A549 (cell line): ENCODE measurements around the gene PDIA5. TPM values are rescaled to one million over a fixed set of nuclear protein-coding genes. Genes with fewer than 3 reads are reported as not detected.

Experiments used
- ATAC-seq, 2 experiments: fragments of 200-7000 bp in 1 of 2; fragments of >200 bp in 1 of 2; cut with Nextera tagmentation in 1 of 2; cut with Tn5 transposase in 1 of 2; 3 replicates each; pipeline versions ENCODE4 v1.8.0 to v1.9.1; 2018 to 2020; ENCODE audit warnings: mild to moderate bottlenecking in 1 of 2, moderate library complexity in 1 of 2
- CTCF ChIA-PET: fragments of 300-600 bp; sonication (Branson Sonifier 250); formaldehyde crosslinking; extraction: SDS; loops from one replicate; lab custom pipeline; 2021; ENCODE audit warnings: antibody characterized with exemption, inconsistent platforms; lab: Yijun Ruan, JAX
- POLR2A ChIA-PET: fragments of 350-600 bp; formaldehyde crosslinking; extraction: SDS; loops from one replicate; lab custom pipeline; 2021; ENCODE audit warnings: antibody characterized with exemption, inconsistent platforms; lab: Yijun Ruan, JAX
- DNase-seq, 2 experiments: peaks; one replicate each; pipeline versions ENCODE4 v3.0.0 to v3.0.0-alpha.2; 2011 to 2016; ENCODE audit warnings: low read depth in 1 of 2, low spot score in 1 of 2
- FAIRE-seq: peaks from 2 replicates; lab custom pipeline; 2011; peaks lifted over from hg19 to GRCh38; lab: Jason Lieb, UNC
- H3K27ac ChIP-seq, 2 experiments: fragments of >200 bp; sonication (Bioruptor Twin); formaldehyde crosslinking; 3 replicates each; pipeline ENCODE4 v1.5.1; 2016 to 2017
- H3K4me1 ChIP-seq: fragments of >200 bp; sonication (Bioruptor Twin); formaldehyde crosslinking; 3 replicates; pipeline ENCODE4 v1.6.1; 2016
- H3K4me2 ChIP-seq: fragments of >200 bp; sonication (Bioruptor Twin); formaldehyde crosslinking; 3 replicates; pipeline ENCODE4 v1.6.1; 2016
- H3K4me3 ChIP-seq: fragments of >200 bp; sonication (Bioruptor Twin); formaldehyde crosslinking; 3 replicates; pipeline ENCODE4 v1.5.1; 2016
- H3K9me3 ChIP-seq: fragments of >200 bp; sonication (Bioruptor Twin); formaldehyde crosslinking; 3 replicates; pipeline ENCODE4 v1.6.1; 2016
- CBX8 ChIP-seq: fragments of 200-600 bp; sonication (generic); IDR thresholded peaks from 2 replicates; pipeline ENCODE4 v1.6.1; 2016
- EP300 ChIP-seq, 2 experiments: fragments of >200 bp; sonication (Bioruptor Twin); formaldehyde crosslinking; IDR thresholded peaks; 2 replicates in 1 of 2; 3 replicates in 1 of 2; pipeline ENCODE4 v1.6.1; 2016 to 2017
- FOSB ChIP-seq: fragments of 250-450 bp; sonication (Bioruptor Pico); IDR thresholded peaks from 2 replicates; pipeline ENCODE4 v1.5.0; 2020; ENCODE audit warnings: mild to moderate bottlenecking, moderate library complexity
- HDAC2 ChIP-seq: fragments of 200-600 bp; sonication (generic); IDR thresholded peaks from 2 replicates; pipeline ENCODE4 v1.6.1; 2016
- HEYL ChIP-seq: fragments of 250-450 bp; sonication (Bioruptor Pico); IDR thresholded peaks from 2 replicates; pipeline ENCODE4 v1.8.0; 2021; ENCODE audit warnings: mild to moderate bottlenecking, moderate library complexity
- HOXB5 ChIP-seq: fragments of 250-450 bp; sonication (Bioruptor Pico); IDR thresholded peaks from 2 replicates; pipeline ENCODE4 v1.5.0; 2020; ENCODE audit warnings: mild to moderate bottlenecking, moderate library complexity
- NPAS2 ChIP-seq: fragments of 250-450 bp; sonication (Bioruptor Pico); IDR thresholded peaks from 2 replicates; pipeline ENCODE4 v1.8.0; 2022; ENCODE audit warnings: mild to moderate bottlenecking, moderate library complexity, borderline replicate concordance
- NR3C1 ChIP-seq: fragments of >200 bp; sonication (Bioruptor Twin); formaldehyde crosslinking; IDR thresholded peaks from 3 replicates; pipeline ENCODE4 v1.6.1; 2017
- PHF8 ChIP-seq: fragments of 200-600 bp; sonication (generic); IDR thresholded peaks from 2 replicates; pipeline ENCODE4 v1.6.1; 2016; ENCODE audit warnings: low read depth, mild to moderate bottlenecking, antibody characterized with exemption, moderate library complexity, borderline replicate concordance
- RAD21 ChIP-seq, 2 experiments: fragments of >200 bp in 1 of 2; sonication (Bioruptor Twin) in 1 of 2; formaldehyde crosslinking in 1 of 2; IDR thresholded peaks in 1 of 2; conservative IDR thresholded peaks in 1 of 2; 2 replicates in 1 of 2; 3 replicates in 1 of 2; pipeline ENCODE4 v1.6.1; 2012 to 2018; ENCODE audit warnings: inconsistent platforms in 1 of 2
- RCOR1 ChIP-seq: fragments of 150-350 bp; IDR thresholded peaks from 2 replicates; pipeline ENCODE4 v1.6.1; 2014; ENCODE audit warnings: antibody characterized with exemption, low read length, low read depth
- RFX5 ChIP-seq: fragments of 450-650 bp; IDR thresholded peaks from 2 replicates; pipeline ENCODE4 v1.7.1; 2014; ENCODE audit warnings: antibody characterized with exemption, mild to moderate bottlenecking, moderate library complexity
- SREBF2 ChIP-seq: fragments of 450-650 bp; IDR thresholded peaks from 2 replicates; pipeline ENCODE4 v1.6.1; 2014; ENCODE audit warnings: mild to moderate bottlenecking, moderate library complexity
- ZNF302 ChIP-seq: fragments of 250-450 bp; sonication (Bioruptor Pico); IDR thresholded peaks from 2 replicates; pipeline ENCODE4 v1.9.0; 2021; ENCODE audit warnings: inconsistent platforms, mild to moderate bottlenecking, moderate library complexity
- WGBS: methylation state at CpG from one replicate; pipeline ENCODE4 v1.1.6; 2017; ENCODE audit errors: missing lambda C conversion rate; 5-methylcytosine and 5-hydroxymethylcytosine counted together
- polyA plus RNA-seq, 4 experiments: library from polyadenylated mRNA; depleted of rRNA in 3 of 4; stranded (reverse); fragments of >200 nt; fragmentation: RNase III in 1 of 4; extraction: RNeasy Plus Mini Kit Qiagen cat#74134 plus additional on column Dnase treatment in 1 of 4; gene quantifications; 2 replicates in 3 of 4; 3 replicates in 1 of 4; pipeline ENCODE4 v1.2.3, GENCODE V29; 2011 to 2017
- TF ChIP-seq, protein P1 (sequence below): fragments of 450-650 bp; IDR thresholded peaks from 2 replicates; pipeline ENCODE4 v1.6.1; 2014; ENCODE audit warnings: antibody characterized with exemption
- TF ChIP-seq, protein P2 (sequence below): IDR thresholded peaks from 2 replicates; pipeline ENCODE4 v1.6.1; 2012

PDIA5 gene
- polyA plus RNA-seq, 2 of the 4 experiments (the other 2 are of a cell fraction) = 17.5 to 28.1 TPM

- ChIA-PET CTCF (interaction anchor here (1.1 to 2.0 kb wide), 4 partner anchors 9 to 36 kb away, joined by 3 to 6 read pairs (median 4); no protein-coding TSS in a partner anchor), POLR2A (no interaction called here)
- TF ChIP-seq RFX5 (no peak), ZNF302 (no peak), HDAC2 (no peak), NPAS2 (no peak), HEYL (CRISPR knock-in tag) (no peak), PHF8 (no peak), HOXB5 (CRISPR knock-in tag) (no peak), SREBF2 (no peak), EP300 (IDR thresholded peaks at IDR 0.05) (no peak)
- no peak for FAIRE-seq
- Histone ChIP-seq H3K4me3 (no peak overlapping the region), H3K9me3 (no peaks in the 10 kb centered on the region), H3K27ac (no peak overlapping the region), H3K4me1 (peaks cover 13% of the 10 kb centered on the region), H3K4me2 (no peak overlapping the region)
- ATAC-seq = no peak
- WGBS = 84% methylated on average over 4 of the region's 4 CpGs
- no peak for DNase-seq
Measured at GRCh38 chr3:123064506-123064905, 2.3 kb upstream of the PDIA5 start.

DNA sequence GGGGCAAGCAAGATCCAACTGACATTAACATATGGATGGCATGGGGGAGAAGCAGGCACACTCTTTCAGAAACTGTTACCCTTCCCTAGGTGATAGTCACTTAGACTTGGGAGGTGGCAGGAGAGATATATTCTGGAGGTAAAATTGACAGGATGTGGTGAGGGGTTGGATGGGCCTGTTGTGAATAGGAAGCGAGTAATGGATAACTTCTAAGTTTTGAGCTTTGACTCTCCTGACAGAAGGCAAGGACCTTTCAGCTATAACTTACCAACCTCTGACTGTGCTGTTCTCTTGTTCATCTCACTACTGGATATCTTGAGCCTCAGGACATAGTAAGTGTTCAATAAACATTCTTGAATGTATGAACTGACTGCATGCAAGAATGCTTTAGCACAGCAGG is 1.9 kb upstream of the PDIA5 start:
- no peak for ATAC-seq
- no peak overlapping the region for H3K4me2 ChIP-seq
- TF ChIP-seq PHF8 = no peak
- no peak for TF ChIP-seq CBX8
- TF ChIP-seq RCOR1 = no peak
- TF ChIP-seq NR3C1 = no peak
- WGBS = 38% methylated on average over 1 of the region's 1 CpG
- H3K9me3 ChIP-seq = no peaks in the 10 kb centered on the region
- ChIA-PET CTCF (interaction anchor here (1.2 to 2.0 kb wide), 3 partner anchors 8 to 14 kb away, joined by 3 to 6 read pairs (median 4); no protein-coding TSS in a partner anchor), POLR2A (no interaction called here)
- H3K4me1 ChIP-seq = peaks cover 13% of the 10 kb centered on the region
- no peak for FAIRE-seq
- no peak for DNase-seq
- no peak overlapping the region for H3K27ac ChIP-seq
- H3K4me3 ChIP-seq = no peak overlapping the region

DNA sequence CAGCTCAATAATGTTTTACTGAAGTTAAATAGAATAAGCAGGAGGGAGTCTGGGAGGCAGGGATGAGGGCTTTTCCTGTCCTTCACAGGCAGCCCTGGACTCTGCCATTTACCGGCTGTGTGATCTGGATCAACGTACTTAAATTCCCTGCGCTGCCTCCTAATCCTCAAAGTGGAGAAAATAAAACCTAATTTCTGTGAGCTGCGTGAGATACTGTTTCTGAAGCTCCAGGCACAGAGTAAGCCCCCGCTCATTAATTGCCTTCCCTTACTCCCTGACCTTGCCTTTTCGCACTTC is 278 bp upstream of the PDIA5 start:
- DNase-seq (no peak), ATAC-seq (peak in 1 of 2 experiments; percentile 8; a peak in 3 of 6 replicates), FAIRE-seq (no peak)
- POLR2A ChIA-PET = interaction anchor here (0.9 kb wide), 1 partner anchor 651 kb away, joined by 3 read pairs; the partner anchor contains the start of gene WDR5B
- TF ChIP-seq, protein P1, sequence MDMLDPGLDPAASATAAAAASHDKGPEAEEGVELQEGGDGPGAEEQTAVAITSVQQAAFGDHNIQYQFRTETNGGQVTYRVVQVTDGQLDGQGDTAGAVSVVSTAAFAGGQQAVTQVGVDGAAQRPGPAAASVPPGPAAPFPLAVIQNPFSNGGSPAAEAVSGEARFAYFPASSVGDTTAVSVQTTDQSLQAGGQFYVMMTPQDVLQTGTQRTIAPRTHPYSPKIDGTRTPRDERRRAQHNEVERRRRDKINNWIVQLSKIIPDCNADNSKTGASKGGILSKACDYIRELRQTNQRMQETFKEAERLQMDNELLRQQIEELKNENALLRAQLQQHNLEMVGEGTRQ = peak; percentile 74
- TF ChIP-seq FOSB (CRISPR knock-in tag) = no peak
- CTCF ChIA-PET = interaction anchor here (0.6 to 2.9 kb wide), 4 partner anchors 10 to 57 kb away, joined by 3 to 18 read pairs (median 6); partner anchors contain the start of gene SEMA5B
- peaks cover 23% of the 10 kb centered on the region for H3K4me1 ChIP-seq
- WGBS = 38% methylated on average over 6 of the region's 6 CpGs
- H3K4me2 ChIP-seq = peak overlapping the region; percentile 83
- H3K27ac ChIP-seq = peak overlapping the region; percentile 90; a peak in 5 of 6 replicates
- no peaks in the 10 kb centered on the region for H3K9me3 ChIP-seq
- H3K4me3 ChIP-seq = peak overlapping the region; percentile 98; the same call in 2 of the 3 replicates

GRCh38 chr3:123067689-123068600 is 1.1 kb downstream of the PDIA5 start:
- Histone ChIP-seq H3K4me3 (peak overlapping the region; percentile 98), H3K9me3 (no peaks in the 10 kb centered on the region), H3K27ac (peak overlapping the region; percentile 90), H3K4me1 (peaks cover 23% of the 10 kb centered on the region), H3K4me2 (peak overlapping the region; percentile 83)
- 4% methylated on average over 12 of the region's 24 CpGs for WGBS
- DNase-seq (peak; percentile 60 to 61), ATAC-seq (peak; percentile 31 to 61), FAIRE-seq (no peak)
- CTCF ChIA-PET = interaction anchor here (0.5 to 2.9 kb wide), 6 partner anchors 9 to 1521 kb away, joined by 3 to 18 read pairs (median 4); partner anchors contain the start of gene SEMA5B
- TF ChIP-seq, protein P2, sequence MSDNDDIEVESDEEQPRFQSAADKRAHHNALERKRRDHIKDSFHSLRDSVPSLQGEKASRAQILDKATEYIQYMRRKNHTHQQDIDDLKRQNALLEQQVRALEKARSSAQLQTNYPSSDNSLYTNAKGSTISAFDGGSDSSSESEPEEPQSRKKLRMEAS = peak; percentile 36
- no peak for TF ChIP-seq RAD21 (conservative IDR thresholded peaks at IDR 0.05 in 1 of 2, IDR thresholded peaks at IDR 0.05 in 1 of 2)
- POLR2A ChIA-PET = no interaction called here
